ENCODE data around the gene PRKD1.

PRKD1 gene

DNA sequence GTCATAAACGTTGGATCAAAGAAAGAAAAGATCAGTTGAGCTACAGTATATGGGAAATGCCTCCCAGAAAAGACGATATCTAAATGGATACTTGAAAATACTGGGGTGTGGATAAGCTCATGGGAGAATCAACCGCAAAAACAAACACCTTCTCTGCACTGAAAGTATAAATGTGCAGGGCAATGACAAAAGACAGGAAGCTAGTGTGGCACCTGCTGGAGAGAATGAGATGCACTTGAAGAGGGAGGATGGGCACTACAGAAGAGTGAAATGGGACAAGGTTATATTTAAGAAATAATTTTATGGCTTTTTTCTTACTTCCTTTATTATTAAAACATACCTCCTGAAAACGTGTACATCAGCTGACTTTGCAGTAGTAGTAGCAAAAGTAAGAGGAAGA lies 153.7 kb downstream of the PRKD1 start:
- no peaks in the 10 kb centered on the region for H3K4me1 ChIP-seq (ENCODE audit: insufficient read depth, low read length, severe bottlenecking)
- TF ChIP-seq, protein P1, sequence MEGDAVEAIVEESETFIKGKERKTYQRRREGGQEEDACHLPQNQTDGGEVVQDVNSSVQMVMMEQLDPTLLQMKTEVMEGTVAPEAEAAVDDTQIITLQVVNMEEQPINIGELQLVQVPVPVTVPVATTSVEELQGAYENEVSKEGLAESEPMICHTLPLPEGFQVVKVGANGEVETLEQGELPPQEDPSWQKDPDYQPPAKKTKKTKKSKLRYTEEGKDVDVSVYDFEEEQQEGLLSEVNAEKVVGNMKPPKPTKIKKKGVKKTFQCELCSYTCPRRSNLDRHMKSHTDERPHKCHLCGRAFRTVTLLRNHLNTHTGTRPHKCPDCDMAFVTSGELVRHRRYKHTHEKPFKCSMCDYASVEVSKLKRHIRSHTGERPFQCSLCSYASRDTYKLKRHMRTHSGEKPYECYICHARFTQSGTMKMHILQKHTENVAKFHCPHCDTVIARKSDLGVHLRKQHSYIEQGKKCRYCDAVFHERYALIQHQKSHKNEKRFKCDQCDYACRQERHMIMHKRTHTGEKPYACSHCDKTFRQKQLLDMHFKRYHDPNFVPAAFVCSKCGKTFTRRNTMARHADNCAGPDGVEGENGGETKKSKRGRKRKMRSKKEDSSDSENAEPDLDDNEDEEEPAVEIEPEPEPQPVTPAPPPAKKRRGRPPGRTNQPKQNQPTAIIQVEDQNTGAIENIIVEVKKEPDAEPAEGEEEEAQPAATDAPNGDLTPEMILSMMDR (IDR thresholded peaks at IDR 0.05; ENCODE audit: low read length) = no peak
- no peak for TF ChIP-seq EZH2 (IDR thresholded peaks at IDR 0.05; ENCODE audit: borderline replicate concordance, low read length)
- no peak overlapping the region for H2AFZ ChIP-seq (ENCODE audit: low read length)

DNA sequence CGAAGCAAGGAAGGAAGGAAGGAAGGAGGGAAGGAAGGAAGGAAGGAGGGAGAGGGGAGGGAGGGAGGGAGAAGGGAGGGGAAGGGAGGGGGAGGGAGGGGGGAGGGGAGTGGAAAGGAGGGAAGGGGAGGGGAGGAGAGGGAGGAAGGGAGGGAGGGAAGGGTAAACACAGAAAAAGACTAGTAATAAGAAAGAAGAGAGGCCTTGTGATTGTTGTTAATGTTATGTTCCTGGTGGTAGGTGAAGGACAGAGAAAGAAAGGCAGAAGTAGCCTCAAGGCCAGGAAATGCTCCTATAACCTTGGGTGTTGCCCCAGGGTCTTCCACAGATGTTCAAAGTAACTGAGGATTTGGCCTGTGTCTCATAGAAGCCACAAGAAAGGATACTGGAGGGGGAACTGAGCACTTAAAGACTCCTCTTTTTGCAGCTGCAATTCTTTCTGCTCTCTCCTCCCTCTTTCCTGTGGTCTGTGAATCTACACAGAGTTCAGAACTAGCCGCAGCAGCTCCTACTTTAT lies 164.2 kb downstream of the PRKD1 start:
- Histone ChIP-seq H3K9me2 (ENCODE audit: low read depth, low read length) (no peaks in the 10 kb centered on the region), H3K4me3 (ENCODE audit: low read depth, low read length, poor library complexity, severe bottlenecking) (no peak overlapping the region), H3K9me3 (ENCODE audit: low read length) (no peaks in the 10 kb centered on the region), H3K4me1 (ENCODE audit: insufficient read depth, low read length, severe bottlenecking) (no peaks in the 10 kb centered on the region), H2AFZ (ENCODE audit: low read length) (no peak overlapping the region), H3K27me3 (ENCODE audit: insufficient read depth, low read length) (no peaks in the 10 kb centered on the region), H3K4me2 (ENCODE audit: low read length) (no peak overlapping the region), H3F3A (ENCODE audit: insufficient read depth, low read length) (no peaks in the 10 kb centered on the region), H3K36me3 (ENCODE audit: insufficient read depth, low read length) (no peaks in the 10 kb centered on the region), H3K9ac (ENCODE audit: low read length) (no peak overlapping the region), H4K20me1 (ENCODE audit: insufficient read depth, low read length) (no peaks in the 10 kb centered on the region), H3K79me2 (ENCODE audit: insufficient read depth, low read length) (no peaks in the 10 kb centered on the region), H3K27ac (ENCODE audit: low read depth, low read length, poor library complexity, severe bottlenecking) (no peak overlapping the region)
- no peak for TF ChIP-seq EZH2 (IDR thresholded peaks at IDR 0.05; ENCODE audit: borderline replicate concordance, low read length)
- TF ChIP-seq, protein P1 (IDR thresholded peaks at IDR 0.05; ENCODE audit: low read length) = no peak

More for the DNA sequence above, 153.7 kb downstream of the PRKD1 start:
- H3K4me2 ChIP-seq (ENCODE audit: low read length) = no peak overlapping the region
- H3K4me3 ChIP-seq (ENCODE audit: low read depth, low read length, poor library complexity, severe bottlenecking) = no peak overlapping the region
- no peaks in the 10 kb centered on the region for H3K79me2 ChIP-seq (ENCODE audit: insufficient read depth, low read length)
- no peaks in the 10 kb centered on the region for H3K9me2 ChIP-seq (ENCODE audit: low read depth, low read length)
- H4K20me1 ChIP-seq (ENCODE audit: insufficient read depth, low read length) = no peaks in the 10 kb centered on the region
- no peak overlapping the region for H3K9ac ChIP-seq (ENCODE audit: low read length)
- no peaks in the 10 kb centered on the region for H3K36me3 ChIP-seq (ENCODE audit: insufficient read depth, low read length)
- H3K9me3 ChIP-seq (ENCODE audit: low read length) = no peaks in the 10 kb centered on the region
- H3K27ac ChIP-seq (ENCODE audit: low read depth, low read length, poor library complexity, severe bottlenecking) = no peak overlapping the region
- no peaks in the 10 kb centered on the region for H3F3A ChIP-seq (ENCODE audit: insufficient read depth, low read length)
- H3K27me3 ChIP-seq (ENCODE audit: insufficient read depth, low read length) = no peaks in the 10 kb centered on the region

DNA sequence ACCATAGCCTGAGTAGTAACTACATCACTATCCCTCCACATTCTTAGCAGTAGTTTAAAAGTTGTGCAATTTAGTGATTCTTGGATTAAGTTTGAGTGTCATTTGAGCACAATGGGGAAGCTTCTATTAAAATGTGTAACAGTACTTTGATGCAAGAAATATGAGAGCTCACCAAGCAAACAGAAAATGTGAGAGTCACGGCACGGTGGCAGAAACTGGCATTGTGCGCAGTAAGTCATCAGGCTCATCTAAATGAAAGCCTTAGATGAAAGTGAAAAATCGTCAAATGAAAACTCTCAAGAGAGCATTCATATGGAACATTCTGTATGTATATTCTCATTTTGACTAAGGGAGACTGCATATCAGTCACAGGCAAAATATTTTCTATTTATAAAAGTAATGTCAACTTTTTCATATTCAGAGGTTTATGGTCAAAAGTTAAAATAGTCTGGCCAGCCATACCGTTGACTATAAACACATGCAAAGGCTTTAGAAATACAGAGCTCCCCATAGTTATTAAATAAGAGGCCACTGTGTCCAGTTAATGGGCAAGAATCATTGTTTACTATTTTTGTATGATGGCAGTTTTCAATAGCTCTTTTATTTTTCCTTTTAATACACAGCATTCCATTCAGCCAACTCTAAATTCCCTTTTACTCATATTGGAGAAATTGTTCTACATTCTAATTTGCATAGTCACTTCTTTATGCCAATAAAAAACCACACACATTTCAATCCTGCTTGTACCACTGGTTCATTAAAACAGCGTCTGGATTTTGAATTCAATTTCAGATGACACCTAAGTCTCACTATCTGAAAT lies 167.9 kb downstream of the PRKD1 start:
- no peaks in the 10 kb centered on the region for H4K20me1 ChIP-seq (ENCODE audit: insufficient read depth, low read length)
- H3K4me2 ChIP-seq (ENCODE audit: low read length) = no peak overlapping the region
- no peak overlapping the region for H2AFZ ChIP-seq (ENCODE audit: low read length)
- no peaks in the 10 kb centered on the region for H3K9me2 ChIP-seq (ENCODE audit: low read depth, low read length)
- H3K79me2 ChIP-seq (ENCODE audit: insufficient read depth, low read length) = no peaks in the 10 kb centered on the region
- H3K4me1 ChIP-seq (ENCODE audit: insufficient read depth, low read length, severe bottlenecking) = no peaks in the 10 kb centered on the region
- no peak overlapping the region for H3K9ac ChIP-seq (ENCODE audit: low read length)
- H3K36me3 ChIP-seq (ENCODE audit: insufficient read depth, low read length) = no peaks in the 10 kb centered on the region
- no peaks in the 10 kb centered on the region for H3K27me3 ChIP-seq (ENCODE audit: insufficient read depth, low read length)
- no peak overlapping the region for H3K27ac ChIP-seq (ENCODE audit: low read depth, low read length, poor library complexity, severe bottlenecking)
- no peak overlapping the region for H3K4me3 ChIP-seq (ENCODE audit: low read depth, low read length, poor library complexity, severe bottlenecking)
- H3K9me3 ChIP-seq (ENCODE audit: low read length) = no peaks in the 10 kb centered on the region
- TF ChIP-seq, protein P1 (IDR thresholded peaks at IDR 0.05; ENCODE audit: low read length) = no peak
- TF ChIP-seq EZH2 (IDR thresholded peaks at IDR 0.05; ENCODE audit: borderline replicate concordance, low read length) = no peak
- no peaks in the 10 kb centered on the region for H3F3A ChIP-seq (ENCODE audit: insufficient read depth, low read length)
